ENCODE data around the gene RXFP3. TPM values are rescaled to one million over a fixed set of nuclear protein-coding genes. Genes with fewer than 3 reads are reported as not detected.
A peak's percentile ranks its signal among the peaks of the same experiment; 100 is the strongest.
"Not testable (repeated sequence)": the region's sequence is repeated elsewhere in the genome, so short reads cannot be mapped to it uniquely, and the experiment has no call there.

RXFP3 gene, protein sequence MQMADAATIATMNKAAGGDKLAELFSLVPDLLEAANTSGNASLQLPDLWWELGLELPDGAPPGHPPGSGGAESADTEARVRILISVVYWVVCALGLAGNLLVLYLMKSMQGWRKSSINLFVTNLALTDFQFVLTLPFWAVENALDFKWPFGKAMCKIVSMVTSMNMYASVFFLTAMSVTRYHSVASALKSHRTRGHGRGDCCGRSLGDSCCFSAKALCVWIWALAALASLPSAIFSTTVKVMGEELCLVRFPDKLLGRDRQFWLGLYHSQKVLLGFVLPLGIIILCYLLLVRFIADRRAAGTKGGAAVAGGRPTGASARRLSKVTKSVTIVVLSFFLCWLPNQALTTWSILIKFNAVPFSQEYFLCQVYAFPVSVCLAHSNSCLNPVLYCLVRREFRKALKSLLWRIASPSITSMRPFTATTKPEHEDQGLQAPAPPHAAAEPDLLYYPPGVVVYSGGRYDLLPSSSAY
- not detected in 2 replicates for total RNA-seq (2014; rRNA removed)
- not detected for polyA plus RNA-seq (2012)

DNA sequence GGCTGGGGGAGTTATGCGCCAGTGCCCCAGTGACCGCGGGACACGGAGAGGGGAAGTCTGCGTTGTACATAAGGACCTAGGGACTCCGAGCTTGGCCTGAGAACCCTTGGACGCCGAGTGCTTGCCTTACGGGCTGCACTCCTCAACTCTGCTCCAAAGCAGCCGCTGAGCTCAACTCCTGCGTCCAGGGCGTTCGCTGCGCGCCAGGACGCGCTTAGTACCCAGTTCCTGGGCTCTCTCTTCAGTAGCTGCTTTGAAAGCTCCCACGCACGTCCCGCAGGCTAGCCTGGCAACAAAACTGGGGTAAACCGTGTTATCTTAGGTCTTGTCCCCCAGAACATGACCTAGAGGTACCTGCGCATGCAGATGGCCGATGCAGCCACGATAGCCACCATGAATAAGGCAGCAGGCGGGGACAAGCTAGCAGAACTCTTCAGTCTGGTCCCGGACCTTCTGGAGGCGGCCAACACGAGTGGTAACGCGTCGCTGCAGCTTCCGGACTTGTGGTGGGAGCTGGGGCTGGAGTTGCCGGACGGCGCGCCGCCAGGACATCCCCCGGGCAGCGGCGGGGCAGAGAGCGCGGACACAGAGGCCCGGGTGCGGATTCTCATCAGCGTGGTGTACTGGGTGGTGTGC, at the start of gene RXFP3:
Gene RXFP3 (plus strand): TSS at position 6 of the 636 bp plus-strand sequence. CDS start 355 bp downstream, at position 361.
- no peak for DNase-seq (ENCODE audit: low read depth)

DNA sequence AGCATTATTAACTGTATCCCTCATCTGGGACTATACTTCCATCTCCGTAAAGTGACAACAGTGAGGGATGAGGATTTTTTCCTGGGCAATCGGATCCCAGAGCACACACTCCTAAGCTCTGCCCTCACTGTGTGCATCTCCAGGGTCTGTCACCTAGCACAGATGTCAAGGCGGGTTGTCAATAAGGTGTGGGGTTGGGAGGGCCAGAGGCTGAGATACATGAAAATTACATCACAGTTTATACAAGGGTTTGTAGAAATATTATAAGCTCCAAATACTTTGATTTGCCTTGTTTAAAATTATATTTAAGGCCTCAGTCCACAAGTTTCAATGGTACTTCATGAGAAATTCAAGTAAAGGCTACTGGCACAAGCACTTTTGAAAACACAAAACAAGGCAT, 48.9 kb upstream of the RXFP3 start:
- no peak for DNase-seq (ENCODE audit: low read depth)

DNA sequence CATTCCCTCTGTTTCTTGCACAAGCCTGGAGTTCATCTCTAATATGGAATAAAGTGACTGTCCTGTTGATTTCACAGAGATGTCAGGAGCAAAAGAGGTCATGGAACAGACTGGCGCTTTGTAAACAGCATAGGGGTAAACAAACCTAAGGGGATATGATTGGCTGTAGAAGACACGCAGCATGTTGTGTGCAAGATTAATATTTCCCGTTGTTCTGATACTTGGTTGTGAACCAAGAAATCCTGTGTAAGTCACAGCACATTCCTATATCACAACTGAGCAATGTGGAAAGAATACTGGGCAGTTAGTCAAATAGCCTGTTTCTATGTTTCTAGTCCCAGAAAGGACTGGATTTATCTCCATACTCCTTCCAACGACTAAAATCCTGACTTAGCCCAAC, 47.6 kb upstream of the RXFP3 start:
- DNase-seq (ENCODE audit: low read depth) = no peak

DNA sequence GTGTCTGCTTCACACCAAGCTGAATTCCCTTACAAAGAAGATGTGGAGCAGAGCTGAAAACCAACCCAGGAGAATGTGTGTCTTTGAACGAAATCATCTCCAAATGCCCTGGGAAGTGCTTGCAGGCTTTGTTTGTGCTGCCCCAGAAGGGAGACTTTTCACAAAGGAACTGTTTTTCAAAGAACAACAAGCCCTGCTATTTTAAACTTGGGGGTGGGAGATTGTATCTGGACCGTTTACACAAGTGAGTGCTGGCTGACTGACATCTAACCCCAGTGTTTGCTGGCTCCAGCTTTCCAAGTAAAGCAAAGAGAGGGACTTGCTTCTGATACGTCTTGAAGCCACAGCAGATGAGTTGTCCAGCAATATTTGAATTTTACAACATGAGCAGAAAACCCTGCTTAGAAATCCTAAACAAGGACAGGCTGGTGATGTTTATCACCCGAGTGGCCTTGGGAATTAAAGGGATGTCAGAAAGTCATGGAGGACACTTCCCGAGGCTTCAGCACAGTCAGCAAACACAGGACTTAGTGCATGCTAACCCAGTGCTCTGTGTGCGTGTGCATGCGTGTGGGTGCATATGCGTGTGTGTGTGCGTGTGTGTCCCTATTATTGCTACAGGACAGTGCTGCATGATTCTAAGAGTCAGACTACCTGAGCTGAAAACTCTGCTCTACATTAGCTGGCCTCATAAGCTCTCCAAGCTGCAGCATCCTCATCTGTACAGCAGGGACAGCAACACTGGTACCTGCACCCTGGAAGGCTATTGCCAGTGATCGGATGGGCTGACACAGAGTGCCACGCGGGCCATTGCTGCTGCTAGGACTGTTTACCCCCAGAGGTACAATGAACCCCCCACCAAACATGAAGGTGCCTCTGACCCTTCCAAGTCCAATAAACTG, 45.8 kb upstream of the RXFP3 start:
- DNase-seq (ENCODE audit: low read depth) = peak; percentile 43

DNA sequence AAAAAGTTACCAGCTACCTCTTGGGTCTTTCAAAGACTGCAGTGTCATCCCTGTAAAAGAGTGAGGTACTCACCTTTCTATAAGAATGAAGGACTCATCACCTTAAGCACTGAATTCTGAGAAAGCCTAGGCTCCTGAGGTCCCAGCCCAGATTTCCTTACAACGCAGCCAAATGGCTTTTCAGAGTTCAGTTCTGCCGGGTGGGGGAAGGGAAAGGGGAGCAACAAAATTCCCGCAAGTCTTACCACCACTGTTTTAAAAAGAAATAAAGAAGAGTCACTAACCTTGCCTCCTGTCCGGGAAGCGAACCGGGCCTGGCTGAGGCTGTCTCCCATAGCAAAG, 44.8 kb upstream of the RXFP3 start:
- no peak for DNase-seq (ENCODE audit: low read depth)

DNA sequence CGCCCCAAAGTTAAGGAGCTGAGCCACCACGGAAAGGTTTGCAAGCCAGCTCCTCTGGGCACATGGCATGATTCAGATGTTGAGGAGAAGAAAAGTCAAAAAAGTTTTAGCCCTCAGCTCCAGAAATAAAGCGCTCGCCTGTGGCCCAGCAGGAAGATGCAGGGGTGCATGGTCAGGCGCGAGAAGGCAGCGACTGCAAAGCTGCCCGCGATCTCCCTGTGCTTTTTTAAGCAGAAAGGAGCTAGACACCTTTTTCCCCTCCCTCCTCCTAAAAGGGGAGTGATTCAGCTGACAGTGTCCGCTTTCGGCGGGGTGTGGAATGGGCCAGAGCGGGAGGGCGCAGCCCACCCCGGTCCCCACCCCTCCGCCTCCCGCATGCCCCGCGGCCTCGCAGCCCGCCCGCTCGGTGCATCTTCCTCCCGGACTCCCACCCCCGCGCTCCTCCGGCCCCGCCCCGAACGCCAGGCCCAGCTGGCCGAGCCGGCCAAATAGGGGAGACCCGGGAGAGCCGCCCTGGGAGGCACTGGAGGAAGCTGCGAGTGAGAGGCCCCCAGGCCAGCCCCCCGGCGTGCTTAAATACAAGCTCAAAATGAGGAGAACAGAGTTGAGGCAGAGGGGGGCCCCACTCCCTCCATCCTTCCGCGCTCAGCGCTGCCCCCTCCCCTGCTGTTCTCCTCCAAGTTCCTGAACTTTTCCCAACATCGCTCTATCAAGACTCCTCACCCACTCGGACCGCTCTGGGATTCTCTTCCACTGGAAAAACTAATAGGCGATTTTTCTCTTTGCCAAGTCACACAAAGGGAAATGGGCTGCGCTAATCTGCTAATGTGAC, 44.2 kb upstream of the RXFP3 start, which contains the start of gene ADAMTS12:
Gene ADAMTS12 (minus strand): TSS at position 203 of the 832 bp plus-strand sequence. CDS start 134 bp downstream, at position 69.
- peak; percentile 63 for DNase-seq (ENCODE audit: low read depth)

DNA sequence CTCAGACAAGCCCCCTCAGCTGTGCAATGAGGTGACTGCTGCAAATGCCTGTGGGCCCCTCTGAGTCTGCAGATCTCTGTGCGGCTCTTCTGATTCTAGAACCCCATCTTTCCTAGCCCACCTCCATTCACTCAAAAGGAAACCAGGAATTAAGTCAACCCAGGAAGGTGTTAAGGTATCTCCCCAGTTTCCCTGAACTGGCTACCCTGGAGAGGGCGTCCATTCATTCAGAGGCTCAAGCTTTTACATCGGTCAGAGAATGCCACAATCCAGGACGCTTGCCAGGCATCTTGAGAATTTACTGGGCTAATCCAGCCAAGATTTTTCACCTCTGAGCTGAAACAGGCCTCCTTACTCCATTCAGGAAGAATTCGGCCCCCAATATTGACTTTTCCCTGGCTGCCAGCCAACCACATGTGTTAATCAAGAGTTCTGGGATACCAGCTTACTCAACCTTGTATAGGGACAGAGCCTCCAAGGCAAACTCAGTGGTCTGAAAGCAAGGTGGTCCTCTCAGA, 43.5 kb upstream of the RXFP3 start:
- DNase-seq (ENCODE audit: low read depth) = peak; percentile 65

DNA sequence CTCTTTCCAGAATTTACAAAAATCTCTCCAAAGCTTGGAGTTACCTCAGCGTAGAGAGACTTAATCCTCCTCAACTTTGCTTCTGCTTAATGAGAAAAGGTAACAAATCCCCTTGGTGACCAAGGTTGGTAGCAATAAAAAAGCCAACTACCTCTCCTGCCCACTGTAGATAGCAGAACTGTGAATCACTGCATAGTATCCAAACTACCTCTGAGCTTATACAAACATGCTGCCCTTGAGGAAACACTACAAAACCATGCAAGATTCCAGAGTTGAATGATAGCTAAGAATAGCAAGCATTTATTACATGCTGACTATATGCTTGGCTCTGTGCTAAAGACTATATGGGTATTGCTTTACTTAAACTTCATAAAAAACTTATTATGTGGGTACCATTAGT, 41.6 kb upstream of the RXFP3 start:
- DNase-seq (ENCODE audit: low read depth) = peak; percentile 18

DNA sequence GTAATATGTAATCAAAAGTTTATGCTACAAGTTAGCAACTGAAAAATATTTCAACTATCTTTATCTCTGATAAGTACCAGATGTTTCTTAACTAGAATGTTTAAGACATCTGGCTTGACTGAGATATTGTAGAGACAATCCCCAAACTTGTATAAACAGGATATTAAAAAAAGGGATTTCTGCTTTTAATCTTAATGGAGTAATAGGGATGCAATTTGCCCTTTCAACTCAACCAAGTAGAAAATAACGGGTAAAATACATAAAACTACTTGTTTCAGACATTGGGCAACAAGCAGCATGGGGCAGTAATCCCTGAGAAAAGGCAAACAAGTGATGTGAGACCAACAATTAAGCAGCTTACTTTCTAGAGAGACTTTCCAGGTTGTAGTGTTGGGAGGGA, 35.0 kb upstream of the RXFP3 start:
- no peak for DNase-seq (ENCODE audit: low read depth)

DNA sequence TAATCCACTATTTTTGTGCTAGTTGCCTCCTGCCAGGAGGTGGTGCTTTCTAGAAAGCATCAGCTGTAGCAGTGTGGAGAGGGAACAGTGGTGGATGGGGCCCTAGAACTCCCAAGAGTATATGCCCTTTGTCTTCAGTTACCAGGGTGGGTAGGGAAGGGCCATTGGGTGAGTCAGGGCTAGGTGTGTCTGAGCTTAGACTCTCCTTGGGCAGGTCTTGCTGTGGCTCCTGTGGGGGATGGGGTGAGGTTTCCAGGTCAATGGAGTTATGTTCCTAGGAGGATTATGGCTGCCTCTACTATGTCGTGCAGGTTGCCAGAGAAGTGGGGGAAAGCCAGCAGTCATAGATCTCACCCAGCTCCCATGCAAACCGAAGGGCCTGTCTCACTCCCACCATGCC, 33.1 kb upstream of the RXFP3 start:
- DNase-seq (ENCODE audit: low read depth) = no peak

DNA sequence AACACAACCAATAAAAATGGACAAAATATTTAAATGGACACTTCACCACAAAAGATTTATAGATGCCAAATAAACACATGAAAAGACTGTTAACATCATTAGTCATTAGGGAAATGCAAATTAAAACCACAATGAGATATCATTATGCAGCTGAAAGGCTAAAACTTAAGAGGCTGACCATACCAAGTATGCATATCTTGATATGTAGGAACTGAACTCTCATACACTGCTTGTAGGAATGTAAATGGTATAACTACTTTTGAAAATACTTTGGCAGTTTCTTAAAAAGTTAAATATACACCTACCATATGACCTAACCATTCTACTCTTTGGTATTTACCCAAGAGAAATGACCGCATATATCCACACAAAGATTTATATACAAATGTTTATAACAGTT, 30.8 kb upstream of the RXFP3 start:
- DNase-seq (ENCODE audit: low read depth) = no peak

DNA sequence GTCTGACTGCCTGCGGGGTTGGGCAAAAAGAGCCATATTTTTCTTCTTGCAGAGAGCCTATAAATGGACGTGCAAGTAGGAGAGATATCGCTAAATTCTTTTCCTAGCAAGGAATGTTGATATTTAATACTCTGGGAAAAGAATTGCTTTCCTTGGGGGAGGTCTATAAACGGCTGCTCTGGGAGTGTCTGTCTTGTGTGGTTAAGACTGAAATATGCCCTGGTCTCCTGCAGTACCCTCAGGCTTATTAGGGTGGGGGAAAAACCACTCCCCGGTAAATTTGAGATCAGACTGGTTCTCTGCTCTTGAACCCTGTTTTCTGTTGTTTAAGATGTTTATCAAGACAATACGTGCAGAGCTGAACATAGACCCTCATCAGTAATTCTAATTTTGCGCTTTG, 29.9 kb upstream of the RXFP3 start:
- DNase-seq (ENCODE audit: low read depth) = peak; percentile 39

DNA sequence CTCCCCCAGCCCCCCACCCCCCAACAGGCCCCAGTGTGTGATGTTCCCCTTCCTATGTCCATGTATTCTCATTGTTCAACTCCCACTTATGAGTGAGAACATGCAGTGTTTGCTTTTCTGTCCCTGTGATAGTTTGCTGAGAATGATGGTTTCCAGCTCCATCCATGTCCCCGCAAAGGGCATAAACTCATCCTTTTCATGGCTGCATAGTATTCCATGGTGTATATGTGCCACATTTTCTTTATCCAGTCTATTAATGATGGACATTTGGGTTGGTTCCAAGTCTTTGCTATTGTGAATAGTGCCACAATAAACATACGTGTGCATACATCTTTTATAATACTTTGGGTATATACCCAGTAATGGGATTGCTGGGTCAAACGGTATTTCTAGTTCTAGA, 21.3 kb upstream of the RXFP3 start:
- not testable (repeated sequence) for DNase-seq (ENCODE audit: low read depth)

DNA sequence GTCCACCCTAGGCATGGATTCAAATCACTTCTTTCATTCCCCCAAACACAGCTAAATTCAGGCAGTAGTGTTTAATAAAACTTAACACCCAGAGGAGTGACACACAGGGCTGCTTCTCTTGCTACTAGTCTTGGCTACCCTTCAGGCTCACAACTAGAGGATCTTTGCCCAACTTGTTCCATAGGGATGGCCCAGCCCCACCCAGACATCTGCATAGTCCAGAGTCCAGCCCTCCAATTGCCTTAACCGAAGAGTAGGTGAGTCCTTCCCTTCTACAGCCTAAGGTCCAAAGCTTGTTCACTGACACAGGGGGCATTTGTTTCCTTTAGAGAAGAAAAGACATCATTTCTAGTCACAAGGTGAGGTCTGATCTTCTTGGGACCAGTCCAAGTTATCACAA, 15.2 kb upstream of the RXFP3 start:
- no peak for DNase-seq (ENCODE audit: low read depth)

DNA sequence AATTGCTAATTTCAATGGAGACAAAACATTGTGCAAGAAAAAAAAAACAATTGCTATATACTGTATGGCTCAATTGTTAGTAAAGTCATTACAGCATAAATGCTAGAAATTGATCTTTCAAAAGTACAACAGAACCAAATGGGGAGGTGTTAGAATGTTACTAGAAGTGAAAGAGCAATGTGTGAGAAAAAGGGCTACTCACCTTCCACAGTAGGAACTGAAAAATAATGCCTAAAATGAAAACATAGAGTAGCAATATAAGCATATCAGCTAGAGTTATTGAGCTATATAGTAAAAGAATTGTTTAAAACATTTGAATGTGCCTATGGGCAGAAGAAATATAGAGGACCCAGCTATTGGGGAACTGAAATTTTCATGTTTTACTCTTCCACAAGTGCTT, 10.9 kb upstream of the RXFP3 start:
- no peak for DNase-seq (ENCODE audit: low read depth)

DNA sequence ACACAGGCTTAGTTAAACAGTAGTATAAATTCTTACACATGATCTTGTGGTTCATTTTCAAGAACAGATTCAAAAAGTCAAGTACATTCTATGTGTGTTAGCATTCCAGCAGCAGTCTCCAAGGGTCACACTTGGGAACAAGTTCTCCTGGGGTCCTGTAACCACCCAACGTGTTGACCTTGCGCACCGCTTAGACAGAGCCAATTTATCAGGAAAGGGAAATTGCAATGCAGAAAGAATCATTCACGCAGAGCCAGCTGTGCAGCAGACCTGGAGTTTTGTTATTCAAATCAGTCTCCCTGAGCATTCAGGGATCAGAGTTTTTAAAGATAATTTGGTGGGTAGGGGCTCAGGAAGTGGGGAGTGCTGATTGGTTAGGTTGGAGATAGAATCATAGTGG, 8.5 kb upstream of the RXFP3 start:
- no peak for DNase-seq (ENCODE audit: low read depth)

DNA sequence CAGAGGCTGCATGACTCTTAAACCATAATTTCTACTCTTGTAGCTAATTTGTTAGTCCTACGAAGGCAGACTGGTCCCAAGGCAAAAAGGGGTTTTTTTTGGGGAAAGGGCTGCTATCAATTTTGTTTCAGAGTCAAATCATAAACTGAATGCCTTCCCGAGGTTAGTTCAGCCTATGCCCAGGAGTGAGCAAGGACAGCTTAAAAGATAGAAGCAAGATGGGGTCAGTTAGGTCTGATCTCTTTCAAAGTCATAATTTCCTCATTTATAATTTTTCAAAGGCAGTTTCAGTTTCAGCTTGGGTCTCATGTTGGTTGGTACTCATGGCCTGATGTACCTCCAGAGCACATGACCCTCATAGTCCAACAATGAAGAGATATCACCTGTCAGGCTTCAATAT, 7.9 kb upstream of the RXFP3 start:
- DNase-seq (ENCODE audit: low read depth) = no peak

DNA sequence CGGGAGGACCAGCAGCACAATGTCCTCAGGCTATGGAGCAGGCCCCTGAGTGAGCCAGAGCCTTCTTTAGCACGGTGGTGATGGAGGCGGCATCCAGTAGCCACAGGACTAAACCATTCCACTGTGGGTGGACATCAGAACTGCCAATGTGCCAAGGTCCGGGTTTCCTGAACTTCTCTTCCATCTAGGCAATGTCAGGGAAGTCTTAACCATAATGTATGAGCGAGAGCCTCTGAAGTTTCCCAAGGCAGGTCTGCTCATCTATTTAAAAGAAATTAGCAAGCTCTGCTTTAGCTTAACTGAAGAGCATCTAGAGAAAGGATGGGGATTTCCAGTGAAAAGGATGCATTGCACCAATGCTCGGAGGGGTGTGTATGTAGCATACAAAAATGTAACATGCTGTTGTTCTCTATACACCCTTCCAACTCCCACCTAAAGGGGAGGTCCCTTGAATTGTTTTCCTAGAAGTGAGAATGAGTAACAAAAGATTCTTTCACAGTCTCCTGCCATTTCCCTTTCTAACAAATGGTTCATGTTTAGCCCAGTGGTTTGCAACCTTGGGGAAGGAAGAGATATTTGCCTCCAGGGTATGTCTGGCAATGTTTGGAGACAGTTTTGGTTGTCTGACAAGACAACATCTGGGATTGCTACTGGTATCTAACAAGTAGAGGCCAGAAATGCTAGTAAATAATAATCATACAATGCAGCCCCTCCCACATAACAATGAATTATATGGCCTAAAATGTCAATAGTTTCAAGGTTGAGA, 6.1 kb upstream of the RXFP3 start:
- DNase-seq (ENCODE audit: low read depth) = no peak

DNA sequence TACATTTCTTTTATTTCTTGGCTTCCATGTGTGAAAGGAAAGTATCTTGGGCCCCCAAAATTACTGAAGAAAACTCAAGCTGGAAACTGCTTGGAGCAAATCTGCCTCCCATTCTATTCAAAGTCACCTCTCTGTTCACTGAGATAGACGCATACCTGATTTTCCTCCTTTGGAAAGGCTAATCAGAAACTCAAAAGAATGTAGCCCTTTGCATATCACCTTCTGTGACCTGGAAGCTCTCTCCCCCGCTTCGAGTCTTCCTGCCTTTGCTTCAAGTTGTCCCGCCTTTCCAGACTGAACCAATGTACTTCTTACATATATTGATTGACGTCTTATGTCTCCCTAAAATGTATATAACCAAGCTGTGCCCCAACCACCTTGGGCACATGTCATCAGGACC, 5.0 kb upstream of the RXFP3 start:
- DNase-seq (ENCODE audit: low read depth) = no peak

DNA sequence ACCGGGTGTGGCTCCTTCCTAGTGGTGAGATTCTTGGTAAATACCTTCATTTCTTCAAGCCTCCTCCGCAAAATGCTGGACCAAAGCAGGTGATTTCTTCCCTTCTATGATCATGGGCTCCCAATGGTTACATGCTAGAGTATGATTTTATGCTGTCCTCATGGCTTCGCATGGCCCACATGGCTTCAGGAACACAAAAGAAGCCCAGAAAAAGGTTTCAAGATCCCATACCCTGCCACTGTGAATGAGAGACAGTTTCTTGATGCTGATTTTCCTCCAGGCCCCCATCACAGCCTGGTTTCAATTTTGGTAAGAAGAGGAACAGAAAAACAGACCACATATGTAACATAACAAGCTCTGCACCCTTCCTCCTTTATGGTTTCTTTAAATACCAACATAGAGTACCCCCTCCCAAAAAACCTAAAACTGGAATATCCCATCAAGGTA, 2.4 kb upstream of the RXFP3 start:
- DNase-seq (ENCODE audit: low read depth) = no peak
